PFSK-1 (cell line): ENCODE data around the gene LHFPL3.

ENCODE experiments used
- POLR2AphosphoS5 ChIP-seq: IDR thresholded peaks from 2 replicates; pipeline ENCODE4 v1.6.1; 2012; ENCODE audit warnings: low read depth, mild to moderate bottlenecking, control low read depth, low read length, moderate library complexity
- REST ChIP-seq, 2 experiments: IDR thresholded peaks; 2 replicates each; pipeline versions ENCODE4 v1.6.1 to v1.8.0; 2011 to 2012; ENCODE audit warnings: low read depth in 2 of 2, low read length in 2 of 2, control low read depth in 1 of 2, inconsistent platforms in 1 of 2, mild to moderate bottlenecking in 1 of 2, moderate library complexity in 1 of 2; ENCODE audit not compliant: insufficient read depth in 1 of 2
- SIN3A ChIP-seq: IDR thresholded peaks from 2 replicates; pipeline ENCODE4 v1.6.1; 2012; ENCODE audit warnings: mild to moderate bottlenecking, low read length, moderate library complexity, borderline replicate concordance; ENCODE audit not compliant: insufficient read depth
- TAF1 ChIP-seq: IDR thresholded peaks from 2 replicates; pipeline ENCODE4 v1.6.1; 2012; ENCODE audit warnings: low read length, control low read depth, borderline replicate concordance; ENCODE audit not compliant: insufficient read depth

GRCh38 chr7:104487642-104488041, 159.2 kb downstream of the LHFPL3 start:
- no peak for TF ChIP-seq POLR2AphosphoS5
- no peak for TF ChIP-seq REST (IDR thresholded peaks at IDR 0.05; ENCODE audit: insufficient read depth in 1 of 2, low read depth in 2 of 2, low read length in 2 of 2)
- no peak for TF ChIP-seq SIN3A
- no peak for TF ChIP-seq TAF1
